HG03520 (cell line): ENCODE data around the gene TRAF7.

Experiments
- ATAC-seq: cut with Tn5 transposase; IDR thresholded peaks from one replicate; pipeline ENCODE4 v1.9.1; 2021; ENCODE audit warnings: mild to moderate bottlenecking, moderate library complexity; ENCODE audit not compliant: unreplicated experiment

Gene TRAF7

GRCh38 chr16:2163211-2163881 lies 7.8 kb downstream of the TRAF7 start:
- no peak for ATAC-seq

GRCh38 chr16:2165861-2166260 lies 10.3 kb downstream of the TRAF7 start:
- no peak for ATAC-seq

GRCh38 chr16:2166263-2167067 lies 10.9 kb downstream of the TRAF7 start:
- no peak for ATAC-seq

- no peak for ATAC-seq
These were observed 11.6 kb downstream of the TRAF7 start for GRCh38 chr16:2167068-2167638.

DNA sequence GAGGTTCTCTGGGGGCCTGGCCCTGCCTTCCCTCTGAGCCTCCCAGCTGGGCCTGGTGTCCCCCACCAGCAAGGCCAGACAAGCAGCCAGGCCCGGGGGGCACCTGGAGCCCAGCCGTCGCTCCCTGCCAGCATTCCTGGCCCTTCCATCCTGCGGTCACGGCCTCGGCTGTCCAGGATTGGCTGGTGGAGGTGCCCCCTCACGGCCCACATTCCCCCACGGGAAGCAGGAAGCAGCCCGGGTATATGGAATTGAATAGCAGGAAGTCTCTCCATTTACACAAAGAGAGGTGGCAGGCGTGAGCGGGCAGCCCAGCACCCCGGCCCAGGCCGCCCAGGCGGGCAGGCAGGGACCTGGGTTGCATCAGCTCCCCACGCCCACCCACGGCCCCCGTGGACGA lies 14.5 kb downstream of the TRAF7 start:
- no peak for ATAC-seq

DNA sequence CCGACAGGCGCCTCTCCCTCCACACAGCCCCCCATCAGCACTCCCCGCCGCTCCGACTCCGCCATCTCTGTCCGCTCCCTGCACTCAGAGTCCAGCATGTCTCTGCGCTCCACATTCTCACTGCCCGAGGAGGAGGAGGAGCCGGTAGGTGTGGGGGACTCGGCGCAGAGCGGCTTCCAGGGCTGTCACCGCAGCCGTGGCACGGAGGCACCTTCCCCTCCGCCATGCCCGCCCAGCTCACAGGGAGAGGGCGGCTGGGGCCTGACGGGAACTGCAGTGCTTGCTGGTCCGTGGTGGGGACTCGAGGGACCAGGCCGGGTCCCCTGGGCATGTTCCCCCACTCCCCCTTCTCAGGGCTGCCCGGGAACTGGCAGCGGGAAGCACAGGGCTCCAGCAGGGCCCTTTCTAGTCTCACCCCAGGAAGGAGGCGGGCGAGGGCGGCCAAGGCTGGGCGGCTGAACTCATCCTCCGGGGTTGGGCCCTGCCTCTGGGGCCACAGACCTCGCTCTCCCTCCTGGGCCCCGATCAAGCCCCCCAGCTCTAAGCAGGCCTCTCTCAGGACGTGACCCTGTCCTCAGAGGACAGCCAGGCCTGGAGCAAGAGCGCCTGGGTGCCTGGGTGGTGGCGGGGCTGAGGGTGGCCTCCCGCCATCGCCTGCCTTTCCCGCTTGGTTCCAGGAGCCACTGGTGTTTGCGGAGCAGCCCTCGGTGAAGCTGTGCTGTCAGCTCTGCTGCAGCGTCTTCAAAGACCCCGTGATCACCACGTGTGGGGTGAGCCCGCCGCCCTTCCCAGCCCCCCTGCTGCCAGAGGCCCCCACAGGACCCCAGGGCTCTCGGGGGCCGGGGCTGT lies 15.2 kb downstream of the TRAF7 start:
- ATAC-seq: no peak

GRCh38 chr16:2171601-2172178 lies 16.1 kb downstream of the TRAF7 start:
- ATAC-seq: no peak

DNA sequence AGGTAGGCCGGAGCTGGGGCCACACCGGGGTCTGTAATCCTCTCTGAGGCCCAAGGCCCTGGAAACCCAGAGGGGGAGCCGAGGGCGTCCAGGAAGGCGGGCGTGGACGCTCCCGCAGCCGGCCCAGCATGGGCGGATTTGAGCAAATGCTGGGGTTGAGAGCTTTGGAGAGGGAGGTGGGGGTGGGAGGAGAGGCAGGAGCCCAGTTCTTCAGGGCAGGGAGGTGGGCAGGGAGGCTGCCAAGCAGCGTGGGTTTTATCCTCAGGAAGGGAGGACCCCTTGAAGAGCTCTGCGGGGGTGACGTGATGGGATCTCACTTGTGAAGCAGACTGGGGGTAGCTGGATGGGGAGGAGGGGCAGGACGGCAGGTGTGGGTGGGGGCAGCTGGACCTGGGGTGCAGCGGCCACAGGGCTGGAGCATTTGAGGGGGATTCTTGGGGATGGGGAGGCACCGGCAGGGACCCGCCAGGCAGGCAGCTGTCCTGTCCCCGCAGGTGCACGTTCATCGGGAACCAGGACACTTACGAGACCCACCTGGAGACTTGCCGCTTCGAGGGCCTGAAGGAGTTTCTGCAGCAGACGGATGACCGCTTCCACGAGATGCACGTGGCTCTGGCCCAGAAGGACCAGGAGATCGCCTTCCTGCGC lies 17.2 kb downstream of the TRAF7 start:
- no peak for ATAC-seq

DNA sequence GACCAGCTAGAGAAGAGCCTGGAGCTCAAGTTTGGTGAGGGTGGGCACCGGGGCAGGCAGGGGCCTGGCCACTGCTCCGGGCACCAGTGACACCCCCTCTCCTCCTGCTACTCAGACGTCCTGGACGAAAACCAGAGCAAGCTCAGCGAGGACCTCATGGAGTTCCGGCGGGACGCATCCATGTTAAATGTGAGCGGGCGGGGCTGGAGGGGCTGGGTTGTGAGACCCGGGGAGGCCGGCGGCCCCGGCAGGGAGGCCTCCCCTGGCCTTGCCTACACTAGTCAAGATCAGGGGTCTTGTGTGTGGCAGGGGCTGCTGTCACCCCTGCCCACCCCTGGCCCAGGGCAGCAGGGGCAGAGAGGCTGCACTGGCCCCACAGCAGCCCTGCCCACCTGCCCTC lies 17.8 kb downstream of the TRAF7 start:
- ATAC-seq: no peak

DNA sequence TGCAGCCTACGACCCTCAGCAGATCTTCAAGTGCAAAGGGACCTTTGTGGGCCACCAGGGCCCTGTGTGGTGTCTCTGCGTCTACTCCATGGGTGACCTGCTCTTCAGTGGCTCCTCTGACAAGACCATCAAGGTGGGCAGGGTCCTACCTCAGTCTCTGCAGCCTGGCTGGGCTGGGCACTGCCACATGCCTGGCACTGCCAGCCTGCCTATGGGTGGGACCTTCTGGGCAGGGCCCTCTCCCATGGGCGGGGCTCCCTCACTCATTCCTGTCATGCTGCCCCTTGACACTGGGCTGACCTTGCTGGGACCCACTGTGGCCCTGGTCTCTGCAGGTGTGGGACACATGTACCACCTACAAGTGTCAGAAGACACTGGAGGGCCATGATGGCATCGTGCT lies 18.3 kb downstream of the TRAF7 start:
- ATAC-seq: no peak

DNA sequence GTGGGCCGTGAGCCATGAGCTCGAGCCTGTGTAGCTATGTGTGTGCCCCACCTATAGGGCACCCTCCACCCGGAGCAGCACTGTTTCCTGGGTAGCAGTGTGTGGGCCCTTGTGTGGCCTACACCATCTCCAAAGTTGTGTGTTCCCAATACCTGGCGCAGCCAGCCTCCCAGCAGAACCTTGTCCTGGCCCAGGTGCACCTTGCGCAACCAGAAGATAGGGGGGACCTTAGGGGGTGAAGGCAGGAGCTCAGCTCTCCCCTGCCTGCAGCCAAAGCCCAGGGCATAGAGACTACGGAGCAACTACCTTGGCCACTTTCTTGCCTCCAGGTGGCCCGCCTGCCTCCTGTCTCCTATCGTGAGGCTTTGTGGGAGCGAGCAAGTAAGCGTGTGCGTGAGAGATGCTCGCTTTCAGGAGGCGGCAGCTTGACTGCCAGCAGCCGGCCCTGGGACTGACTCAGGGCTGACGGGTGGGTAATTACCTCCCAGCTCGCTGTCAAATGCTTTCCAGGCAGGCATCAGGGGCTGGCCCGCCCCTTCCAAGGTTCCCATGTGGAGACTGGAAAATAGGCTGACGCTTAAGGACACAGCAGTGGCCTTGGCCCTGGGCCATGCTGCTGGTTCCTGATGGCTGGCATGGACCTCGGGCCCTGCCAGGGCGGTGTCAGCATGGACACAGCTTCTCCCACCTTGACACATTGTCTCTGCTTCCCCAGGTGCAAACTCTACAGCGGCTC lies 19.0 kb downstream of the TRAF7 start:
- ATAC-seq: no peak

GRCh38 chr16:2175454-2175853 lies 19.9 kb downstream of the TRAF7 start:
- ATAC-seq: no peak

- ATAC-seq: no peak
These were observed 20.5 kb downstream of the TRAF7 start for GRCh38 chr16:2176047-2176446.

- ATAC-seq: no peak
These were observed 21.5 kb downstream of the TRAF7 start for GRCh38 chr16:2177101-2177500.

- ATAC-seq: no peak
These were observed 22.0 kb downstream of the TRAF7 start for GRCh38 chr16:2177561-2177960.

GRCh38 chr16:2178321-2179106 lies 22.9 kb downstream of the TRAF7 start:
- no peak for ATAC-seq

DNA sequence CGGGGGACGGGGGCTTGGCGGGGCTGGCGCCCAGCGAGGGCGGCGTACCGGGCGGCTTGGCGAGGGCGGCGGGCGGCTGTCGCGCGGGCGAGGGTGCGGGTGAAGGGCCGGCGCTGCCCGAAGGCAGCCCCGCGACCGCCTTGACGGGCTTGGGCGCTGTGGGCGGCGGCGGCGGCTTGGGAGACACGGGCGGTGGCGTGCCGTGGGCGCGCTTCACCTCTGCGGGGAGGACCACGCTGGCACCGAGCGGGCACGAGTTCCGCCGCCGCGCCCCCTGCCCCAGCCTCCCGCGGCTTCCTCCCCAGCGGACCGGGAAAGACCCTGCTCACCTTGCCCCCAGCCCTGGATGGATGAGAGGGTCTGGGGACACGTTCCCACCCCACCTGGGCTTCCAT lies 23.5 kb downstream of the TRAF7 start:
- ATAC-seq: no peak

DNA sequence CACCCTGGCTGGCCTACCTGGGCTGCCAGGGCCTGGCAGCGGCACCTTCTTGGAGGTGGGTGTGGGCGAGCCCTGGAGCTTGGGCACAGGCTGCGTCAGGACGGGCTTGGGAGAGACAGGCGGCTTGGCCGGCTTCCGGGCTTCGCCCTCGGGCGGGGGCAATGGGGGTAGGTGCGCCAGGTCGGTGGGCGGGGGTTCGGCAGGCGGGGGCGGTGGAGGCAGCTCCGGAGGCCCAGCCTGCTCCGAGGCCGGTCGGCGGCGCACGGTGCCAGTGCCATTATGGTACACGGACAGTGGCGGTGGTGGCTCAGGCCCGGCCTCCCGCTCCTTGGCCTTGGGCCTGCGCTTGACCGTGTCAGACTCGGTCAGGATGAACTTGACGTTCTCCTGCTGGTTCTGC lies 24.0 kb downstream of the TRAF7 start:
- ATAC-seq: no peak

DNA sequence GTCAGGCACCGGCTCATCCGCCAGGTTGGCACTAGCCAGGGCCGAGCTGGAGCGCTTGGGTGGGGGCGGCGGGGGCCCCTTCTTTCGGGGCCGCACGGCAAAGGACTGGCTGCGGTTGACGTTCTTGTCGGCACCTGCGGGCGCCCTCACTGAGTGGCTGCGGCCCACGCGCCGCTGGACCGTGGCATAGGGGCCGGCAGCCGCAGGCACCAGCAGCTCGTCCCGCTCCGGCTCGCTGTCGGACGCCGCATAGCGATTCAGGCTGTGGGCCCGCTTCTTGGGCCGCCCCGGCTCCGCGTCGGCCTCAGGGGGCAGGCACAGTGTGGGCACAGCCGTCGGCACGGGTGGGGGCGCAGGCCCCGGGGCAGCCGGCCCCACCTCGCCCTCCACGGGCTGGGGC lies 24.9 kb downstream of the TRAF7 start:
- ATAC-seq: no peak
